Measurements from ENCODE around the gene ASTN2. TPM values are rescaled to one million over a fixed set of nuclear protein-coding genes. Genes with fewer than 3 reads are reported as not detected.
A peak's percentile ranks its signal among the peaks of the same experiment; 100 is the strongest.

Gene ASTN2
- total and polyA plus RNA-seq, 9 of the 15 experiments (the other 6 are each of a cell fraction or from before 2014, with no cell fraction given): 0.56 to 3.5 (median 1.9) TPM

DNA sequence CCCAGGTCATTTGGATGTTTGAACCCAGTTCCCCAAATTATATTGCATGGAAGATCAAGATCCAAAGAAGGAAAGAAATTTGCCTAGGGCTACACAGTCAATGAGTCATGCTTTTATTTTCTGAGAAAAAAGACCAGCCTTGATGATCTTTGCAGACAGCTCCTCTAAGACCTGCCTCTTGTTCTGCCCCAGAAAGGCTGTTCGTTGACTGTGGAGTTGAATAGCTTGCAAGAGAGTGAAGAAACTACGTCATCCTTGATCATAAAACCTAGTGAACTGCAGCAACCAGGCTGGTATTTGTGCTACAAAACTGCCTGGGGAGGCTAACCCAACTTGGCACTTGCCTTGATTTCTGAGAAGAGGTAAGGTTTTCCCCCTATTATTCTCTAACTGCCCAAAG lies 997.4 kb downstream of the ASTN2 start:
- DNase-seq (ENCODE audit: extremely low read depth in 1 of 4, low spot score in 3 of 4): peak in 2 of 4 experiments; percentile 26 to 32
- intact Hi-C loops (cut with micrococcal nuclease): no loop called here
- Histone ChIP-seq H3K4me2 (ENCODE audit: insufficient read depth, low read length) (no peak overlapping the region), H2AFZ (ENCODE audit: low read depth, low read length) (0 out of 2 replicates have a peak overlapping the region, but pooled peaks have one; percentile 5), H3K9me1 (ENCODE audit: control insufficient read depth, insufficient read depth, low read length) (no peaks in the 10 kb centered on the region), H3K27me3 (ENCODE audit: control insufficient read depth in 2 of 2, insufficient read depth in 2 of 2, low read length in 2 of 2) (no peaks in the 10 kb centered on the region), H3K36me3 (ENCODE audit: control insufficient read depth, insufficient read depth, low read length) (no peaks in the 10 kb centered on the region), H4K20me1 (replicated peaks; ENCODE audit: control insufficient read depth, insufficient read depth, low read length) (no peaks in the 10 kb centered on the region), H3K79me2 (ENCODE audit: control insufficient read depth, insufficient read depth, low read length) (no peaks in the 10 kb centered on the region), H3K27ac (ENCODE audit: extremely low read depth, low read depth, low read length) (no peak overlapping the region), H3K9me3 (replicated peaks; ENCODE audit: control insufficient read depth, insufficient read depth, low read depth, low read length) (no peaks in the 10 kb centered on the region), H3K4me3 (no peak overlapping the region), H3K4me1 (replicated peaks in 1 of 2; ENCODE audit: control insufficient read depth in 2 of 2, insufficient read depth in 2 of 2, low read length in 2 of 2) (peaks cover 13 to 50% of the 10 kb centered on the region in 2 experiments), H3K9ac (ENCODE audit: insufficient read depth in 1 of 2, low read depth in 2 of 2, low read length in 2 of 2) (no peak overlapping the region)
- no TSS peak for BruUV-seq (replicated peaks)
- ChIA-PET CTCF (ENCODE audit: low intra/inter-chr PET ratio) (no interaction called here), POLR2A (interaction anchor here (1.2 kb wide), 1 partner anchor 266 kb away, joined by 3 read pairs; no protein-coding TSS in a partner anchor)
- no peak for FAIRE-seq
- WGBS (ENCODE audit: insufficient coverage, low coverage, missing lambda C conversion rate): 47% methylated on average over 2 of the region's 2 CpGs
- in situ Hi-C loops (cut with MboI): no loop called here
- ATAC-seq: no peak
- no peak for TF ChIP-seq ZNF77 (CRISPR knock-in tag; IDR thresholded peaks at IDR 0.05)
- TF ChIP-seq NBN (IDR thresholded peaks at IDR 0.05; ENCODE audit: low read depth): no peak
- TF ChIP-seq FOSL1 (tag; conservative IDR thresholded peaks at IDR 0.05): peak; percentile 88
- TF ChIP-seq, protein P1, sequence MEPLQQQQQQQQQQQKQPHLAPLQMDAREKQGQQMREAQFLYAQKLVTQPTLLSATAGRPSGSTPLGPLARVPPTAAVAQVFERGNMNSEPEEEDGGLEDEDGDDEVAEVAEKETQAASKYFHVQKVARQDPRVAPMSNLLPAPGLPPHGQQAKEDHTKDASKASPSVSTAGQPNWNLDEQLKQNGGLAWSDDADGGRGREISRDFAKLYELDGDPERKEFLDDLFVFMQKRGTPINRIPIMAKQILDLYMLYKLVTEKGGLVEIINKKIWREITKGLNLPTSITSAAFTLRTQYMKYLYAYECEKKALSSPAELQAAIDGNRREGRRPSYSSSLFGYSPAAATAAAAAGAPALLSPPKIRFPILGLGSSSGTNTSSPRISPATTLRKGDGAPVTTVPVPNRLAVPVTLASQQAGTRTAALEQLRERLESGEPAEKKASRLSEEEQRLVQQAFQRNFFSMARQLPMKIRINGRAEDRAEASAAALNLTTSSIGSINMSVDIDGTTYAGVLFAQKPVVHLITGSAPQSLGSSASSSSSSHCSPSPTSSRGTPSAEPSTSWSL (CRISPR knock-in tag; IDR thresholded peaks at IDR 0.05; ENCODE audit: borderline replicate concordance): no peak
- TF ChIP-seq TAF9B (IDR thresholded peaks at IDR 0.05; ENCODE audit: partially characterized antibody): no peak
- peak; percentile 33; the same call in 1 of the 2 replicates for TF ChIP-seq DPF2 (IDR thresholded peaks at IDR 0.05)
- TF ChIP-seq CBFA2T2 (conservative IDR thresholded peaks at IDR 0.05): no peak
- no peak for TF ChIP-seq ZNF41 (CRISPR knock-in tag; conservative IDR thresholded peaks at IDR 0.05)
- TF ChIP-seq, protein P2, sequence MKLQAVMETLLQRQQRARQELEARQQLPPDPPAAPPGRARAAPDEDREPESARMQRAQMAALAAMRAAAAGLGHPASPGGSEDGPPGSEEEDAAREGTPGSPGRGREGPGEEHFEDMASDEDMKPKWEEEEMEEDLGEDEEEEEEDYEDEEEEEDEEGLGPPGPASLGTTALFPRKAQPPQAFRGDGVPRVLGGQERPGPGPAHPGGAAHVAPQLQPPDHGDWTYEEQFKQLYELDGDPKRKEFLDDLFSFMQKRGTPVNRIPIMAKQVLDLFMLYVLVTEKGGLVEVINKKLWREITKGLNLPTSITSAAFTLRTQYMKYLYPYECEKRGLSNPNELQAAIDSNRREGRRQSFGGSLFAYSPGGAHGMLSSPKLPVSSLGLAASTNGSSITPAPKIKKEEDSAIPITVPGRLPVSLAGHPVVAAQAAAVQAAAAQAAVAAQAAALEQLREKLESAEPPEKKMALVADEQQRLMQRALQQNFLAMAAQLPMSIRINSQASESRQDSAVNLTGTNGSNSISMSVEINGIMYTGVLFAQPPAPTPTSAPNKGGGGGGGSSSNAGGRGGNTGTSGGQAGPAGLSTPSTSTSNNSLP (IDR thresholded peaks at IDR 0.05; ENCODE audit: borderline replicate concordance, low read depth, low read length): no peak
- no peak for TF ChIP-seq ZNF232 (CRISPR knock-in tag; IDR thresholded peaks at IDR 0.05)
- no peak for TF ChIP-seq GABPB1 (CRISPR knock-in tag; IDR thresholded peaks at IDR 0.05)
- no peak for TF ChIP-seq ZNF778 (CRISPR knock-in tag; IDR thresholded peaks at IDR 0.05)
- no peak for TF ChIP-seq NR2C2 (CRISPR knock-in tag; IDR thresholded peaks at IDR 0.05)
- no peak for TF ChIP-seq NR2C2 (tag; IDR thresholded peaks at IDR 0.05)
- TF ChIP-seq SIN3B (IDR thresholded peaks at IDR 0.05; ENCODE audit: low read depth): no peak
- no peak for TF ChIP-seq ZNF431 (CRISPR knock-in tag; IDR thresholded peaks at IDR 0.05)
- TF ChIP-seq ZNF764 (CRISPR knock-in tag; IDR thresholded peaks at IDR 0.05; ENCODE audit: low read depth): no peak
- TF ChIP-seq, protein P3, sequence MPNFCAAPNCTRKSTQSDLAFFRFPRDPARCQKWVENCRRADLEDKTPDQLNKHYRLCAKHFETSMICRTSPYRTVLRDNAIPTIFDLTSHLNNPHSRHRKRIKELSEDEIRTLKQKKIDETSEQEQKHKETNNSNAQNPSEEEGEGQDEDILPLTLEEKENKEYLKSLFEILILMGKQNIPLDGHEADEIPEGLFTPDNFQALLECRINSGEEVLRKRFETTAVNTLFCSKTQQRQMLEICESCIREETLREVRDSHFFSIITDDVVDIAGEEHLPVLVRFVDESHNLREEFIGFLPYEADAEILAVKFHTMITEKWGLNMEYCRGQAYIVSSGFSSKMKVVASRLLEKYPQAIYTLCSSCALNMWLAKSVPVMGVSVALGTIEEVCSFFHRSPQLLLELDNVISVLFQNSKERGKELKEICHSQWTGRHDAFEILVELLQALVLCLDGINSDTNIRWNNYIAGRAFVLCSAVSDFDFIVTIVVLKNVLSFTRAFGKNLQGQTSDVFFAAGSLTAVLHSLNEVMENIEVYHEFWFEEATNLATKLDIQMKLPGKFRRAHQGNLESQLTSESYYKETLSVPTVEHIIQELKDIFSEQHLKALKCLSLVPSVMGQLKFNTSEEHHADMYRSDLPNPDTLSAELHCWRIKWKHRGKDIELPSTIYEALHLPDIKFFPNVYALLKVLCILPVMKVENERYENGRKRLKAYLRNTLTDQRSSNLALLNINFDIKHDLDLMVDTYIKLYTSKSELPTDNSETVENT (CRISPR knock-in tag; IDR thresholded peaks at IDR 0.05): no peak

Measured in K562 (cell line).